BJ (cell line): ENCODE results near the gene SETDB2. TPM values are rescaled to one million over a fixed set of nuclear protein-coding genes. Genes with fewer than 3 reads are reported as not detected.

Source experiments
- CTCF ChIA-PET: fragments of 350-600 bp; formaldehyde crosslinking; extraction: SDS; loops from one replicate; lab custom pipeline; 2021; ENCODE audit warnings: antibody characterized with exemption, inconsistent platforms; lab: Yijun Ruan, JAX
- POLR2A ChIA-PET: fragments of 300-600 bp; sonication (Branson Sonifier 250); formaldehyde crosslinking; extraction: SDS; loops from one replicate; lab custom pipeline; 2021; ENCODE audit warnings: antibody characterized with exemption; lab: Charles Lee
- DNase-seq: peaks from one replicate; pipeline ENCODE4 v3.0.0-alpha.2; 2011; ENCODE audit warnings: low read depth
- H3K27me3 ChIP-seq: 2 replicates; pipeline ENCODE4 v1.6.0; 2011; ENCODE audit warnings: low read length; ENCODE audit not compliant: control insufficient read depth, insufficient read depth
- H3K36me3 ChIP-seq: 2 replicates; pipeline ENCODE4 v1.5.1; 2011; ENCODE audit warnings: low read length; ENCODE audit not compliant: control insufficient read depth, insufficient read depth
- H3K4me3 ChIP-seq: 2 replicates; pipeline ENCODE4 v1.5.1; 2011; ENCODE audit warnings: low read depth, mild to moderate bottlenecking, control low read depth, low read length
- polyA plus RNA-seq: library from polyadenylated mRNA; depleted of rRNA; stranded (reverse); fragments of >200 nt; gene quantifications from 2 replicates; pipeline ENCODE4 v1.2.3, GENCODE V29; 2011
- TF ChIP-seq, protein P1 (sequence below): IDR thresholded peaks from 2 replicates; pipeline ENCODE4 v1.5.1; 2011; ENCODE audit warnings: low read depth, mild to moderate bottlenecking, control low read depth, inconsistent platforms, low read length, moderate library complexity; ENCODE audit not compliant: insufficient read depth

SETDB2 gene
- polyA plus RNA-seq, 1 experiment: 2.3 TPM

DNA sequence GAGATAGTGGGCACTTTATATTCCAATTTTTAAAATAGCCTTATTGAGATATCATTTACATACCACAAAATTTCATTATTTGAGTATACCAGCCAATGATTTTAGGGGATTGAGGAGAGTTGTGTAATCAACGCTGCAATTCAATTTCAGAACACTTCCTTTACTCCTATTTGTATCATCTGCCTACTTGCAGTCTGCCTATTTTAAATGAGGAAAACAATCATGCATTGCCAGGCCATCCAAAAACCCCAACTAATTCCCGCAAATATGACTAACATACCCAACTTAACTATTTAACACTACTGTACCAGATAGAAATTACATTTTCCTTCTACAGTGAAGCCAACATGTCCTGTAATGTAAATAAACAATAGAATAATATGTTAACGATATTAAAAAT is 26.9 kb upstream of the SETDB2 start:
- H3K4me3 ChIP-seq: no peak overlapping the region
- H3K36me3 ChIP-seq: 0 out of 2 replicates have a peak, but pooled peaks cover 1% of the 10 kb centered on the region
- DNase-seq: no peak
- no peaks in the 10 kb centered on the region for H3K27me3 ChIP-seq
- ChIA-PET POLR2A (no interaction called here), CTCF (no interaction called here)
- TF ChIP-seq, protein P1, sequence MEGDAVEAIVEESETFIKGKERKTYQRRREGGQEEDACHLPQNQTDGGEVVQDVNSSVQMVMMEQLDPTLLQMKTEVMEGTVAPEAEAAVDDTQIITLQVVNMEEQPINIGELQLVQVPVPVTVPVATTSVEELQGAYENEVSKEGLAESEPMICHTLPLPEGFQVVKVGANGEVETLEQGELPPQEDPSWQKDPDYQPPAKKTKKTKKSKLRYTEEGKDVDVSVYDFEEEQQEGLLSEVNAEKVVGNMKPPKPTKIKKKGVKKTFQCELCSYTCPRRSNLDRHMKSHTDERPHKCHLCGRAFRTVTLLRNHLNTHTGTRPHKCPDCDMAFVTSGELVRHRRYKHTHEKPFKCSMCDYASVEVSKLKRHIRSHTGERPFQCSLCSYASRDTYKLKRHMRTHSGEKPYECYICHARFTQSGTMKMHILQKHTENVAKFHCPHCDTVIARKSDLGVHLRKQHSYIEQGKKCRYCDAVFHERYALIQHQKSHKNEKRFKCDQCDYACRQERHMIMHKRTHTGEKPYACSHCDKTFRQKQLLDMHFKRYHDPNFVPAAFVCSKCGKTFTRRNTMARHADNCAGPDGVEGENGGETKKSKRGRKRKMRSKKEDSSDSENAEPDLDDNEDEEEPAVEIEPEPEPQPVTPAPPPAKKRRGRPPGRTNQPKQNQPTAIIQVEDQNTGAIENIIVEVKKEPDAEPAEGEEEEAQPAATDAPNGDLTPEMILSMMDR: no peak

DNA sequence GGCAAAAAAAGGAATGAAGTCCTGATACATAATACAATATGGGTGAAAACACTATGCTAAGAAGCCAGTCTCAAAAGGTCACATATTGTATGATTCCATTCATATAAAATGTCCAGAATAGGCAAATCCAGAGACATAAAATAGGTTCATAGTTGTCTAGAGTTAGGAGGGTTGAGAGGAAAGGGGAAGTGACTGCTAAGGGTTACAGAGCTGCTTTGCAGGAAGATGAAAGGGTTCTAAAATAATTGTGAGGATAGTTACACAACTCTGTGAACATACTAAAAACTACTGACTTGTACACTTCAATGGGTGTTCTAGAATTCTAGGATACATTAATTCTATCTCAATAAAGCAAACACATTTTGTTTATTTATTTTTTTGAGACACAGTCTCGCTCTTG is 25.9 kb upstream of the SETDB2 start:
- CTCF ChIA-PET: no interaction called here
- POLR2A ChIA-PET: no interaction called here
- TF ChIP-seq, protein P1: no peak

DNA sequence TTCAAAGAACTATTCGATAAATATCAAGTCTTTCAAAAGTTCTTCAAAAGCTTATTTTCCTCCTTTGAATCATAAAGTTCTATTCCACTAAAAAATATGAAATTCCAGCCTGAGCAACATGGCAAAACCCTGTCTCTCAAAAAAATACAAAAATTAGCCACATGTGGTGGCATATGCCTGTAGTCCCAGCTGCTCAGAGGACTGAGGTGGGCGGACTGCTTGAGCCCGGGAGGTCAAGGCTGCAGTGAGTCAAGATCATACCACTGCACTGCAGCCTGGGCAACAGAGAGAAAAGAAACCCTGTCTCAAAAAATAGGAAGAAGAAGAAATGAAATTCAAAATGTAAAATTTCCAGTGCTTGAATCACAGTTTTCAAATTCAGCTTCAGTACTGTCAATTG is 24.8 kb upstream of the SETDB2 start:
- CTCF ChIA-PET: interaction anchor here (0.9 kb wide), 1 partner anchor 9 kb away, joined by 3 read pairs; no protein-coding TSS in a partner anchor
- Histone ChIP-seq H3K36me3 (no peaks in the 10 kb centered on the region), H3K4me3 (no peak overlapping the region), H3K27me3 (no peaks in the 10 kb centered on the region)
- no peak for DNase-seq
- POLR2A ChIA-PET: no interaction called here
- TF ChIP-seq, protein P1: no peak

More for the DNA sequence above, 25.9 kb upstream of the SETDB2 start:
- Histone ChIP-seq H3K4me3 (no peak overlapping the region), H3K27me3 (no peaks in the 10 kb centered on the region), H3K36me3 (no peaks in the 10 kb centered on the region)
- DNase-seq: no peak

DNA sequence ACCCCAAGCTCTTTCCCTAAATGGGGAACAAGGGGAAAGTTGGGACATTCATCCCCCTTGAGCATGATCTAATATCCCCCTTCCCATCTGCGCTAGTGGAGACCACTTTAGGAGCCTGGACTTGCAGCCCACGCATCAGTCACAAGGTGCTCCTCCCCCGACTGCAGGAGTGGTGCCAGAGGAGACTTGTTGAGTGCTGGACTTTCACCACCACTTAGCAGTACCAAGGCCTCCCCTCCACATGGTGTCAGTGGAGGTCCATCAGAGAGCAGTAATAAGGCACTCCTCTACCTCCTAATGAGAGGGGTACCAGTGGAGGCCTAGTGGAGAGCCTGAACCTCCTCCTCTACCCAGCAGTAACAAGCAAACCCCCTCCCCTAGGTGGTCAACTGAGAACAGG is 22.7 kb upstream of the SETDB2 start:
- no peak overlapping the region for H3K4me3 ChIP-seq
- no peaks in the 10 kb centered on the region for H3K36me3 ChIP-seq
- TF ChIP-seq, protein P1: no peak
- CTCF ChIA-PET: interaction anchor here (1.3 kb wide), 1 partner anchor 126 kb away, joined by 4 read pairs; no protein-coding TSS in a partner anchor
- no peaks in the 10 kb centered on the region for H3K27me3 ChIP-seq
- no peak for DNase-seq
- POLR2A ChIA-PET: no interaction called here

DNA sequence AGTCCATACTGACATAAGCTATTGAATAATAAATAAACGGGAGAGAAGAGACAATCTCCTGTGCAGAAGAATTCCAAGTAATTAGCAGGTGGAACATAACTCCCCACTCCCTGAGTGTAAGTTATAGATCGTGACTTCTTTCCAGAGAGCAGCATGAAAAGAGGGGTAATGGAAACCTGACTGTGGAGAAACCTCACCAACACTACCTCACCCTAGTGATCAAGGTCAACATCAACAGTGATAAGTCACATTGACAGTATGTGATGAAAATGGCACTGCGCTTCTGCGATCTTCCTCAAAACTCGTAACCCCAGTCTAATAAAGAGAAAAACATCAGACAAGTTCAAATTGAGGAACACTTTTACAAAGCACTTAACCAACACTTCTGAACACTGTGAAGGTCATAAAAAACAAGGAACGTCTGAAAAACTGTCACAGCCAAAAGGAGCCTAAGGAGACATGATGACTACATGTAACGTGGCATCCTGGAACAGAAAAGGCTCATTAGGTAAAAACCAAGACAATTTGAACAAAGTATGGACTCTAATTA is 20.0 kb upstream of the SETDB2 start:
- H3K4me3 ChIP-seq: no peak overlapping the region
- no peaks in the 10 kb centered on the region for H3K27me3 ChIP-seq
- ChIA-PET CTCF (interaction anchor here (1.0 kb wide), 1 partner anchor 13 kb away, joined by 3 read pairs; no protein-coding TSS in a partner anchor), POLR2A (interaction anchor here (0.6 kb wide), 1 partner anchor 314 kb away, joined by 9 read pairs; no protein-coding TSS in a partner anchor)
- no peaks in the 10 kb centered on the region for H3K36me3 ChIP-seq
- no peak for DNase-seq
- TF ChIP-seq, protein P1: no peak
